HG03103 (cell line): ENCODE data around the gene EXTL1.
"Not testable (repeated sequence)": the region's sequence is repeated elsewhere in the genome, so short reads cannot be mapped to it uniquely, and the experiment has no call there.

ENCODE experiments used
- ATAC-seq: cut with Tn5 transposase; IDR thresholded peaks from one replicate; pipeline ENCODE4 v1.9.1; 2021; ENCODE audit warnings: low read depth; ENCODE audit not compliant: unreplicated experiment

EXTL1 gene

DNA sequence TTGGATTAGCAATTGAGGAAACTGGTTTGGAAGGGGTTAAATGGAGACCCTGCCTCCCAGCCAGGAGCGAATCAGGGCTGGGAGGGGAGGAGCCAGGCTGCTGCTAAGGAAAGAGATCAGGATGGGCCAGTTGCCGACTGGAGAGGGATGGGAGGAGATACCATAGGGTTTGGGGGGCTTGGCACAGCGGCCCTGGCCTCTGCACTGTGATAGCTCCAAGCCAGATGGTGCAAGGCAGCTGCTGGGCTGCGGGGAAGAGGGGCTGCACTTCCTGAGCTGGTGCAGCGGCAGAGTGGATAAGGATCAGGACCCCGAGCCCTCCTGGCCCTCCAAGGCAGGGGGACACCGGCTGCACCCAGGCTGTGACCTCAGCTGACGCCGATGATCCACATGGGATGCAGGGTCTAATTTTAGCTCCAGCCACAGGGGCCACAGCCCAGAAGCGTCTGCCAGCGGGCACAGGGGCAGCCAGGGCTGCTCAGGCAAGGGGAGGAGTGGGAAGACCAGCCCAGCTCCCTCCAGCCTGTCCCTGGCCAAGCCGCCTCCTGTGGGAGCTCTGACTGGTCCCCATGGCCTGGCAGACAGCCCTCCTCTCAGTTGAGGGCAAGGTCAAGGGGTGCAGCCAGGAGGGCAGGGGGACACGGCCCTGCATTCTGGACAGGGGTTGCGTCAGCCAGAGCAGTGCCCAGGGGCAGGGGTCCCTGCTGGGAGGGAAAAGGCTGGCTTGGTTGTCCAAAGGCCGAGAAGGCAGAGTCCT lies at the start of gene EXTL1:
TSS of gene EXTL1 (plus strand) at position 129 of the 757 bp plus-strand sequence. CDS start 872 bp downstream, outside the sequence.
- ATAC-seq, result no peak

DNA sequence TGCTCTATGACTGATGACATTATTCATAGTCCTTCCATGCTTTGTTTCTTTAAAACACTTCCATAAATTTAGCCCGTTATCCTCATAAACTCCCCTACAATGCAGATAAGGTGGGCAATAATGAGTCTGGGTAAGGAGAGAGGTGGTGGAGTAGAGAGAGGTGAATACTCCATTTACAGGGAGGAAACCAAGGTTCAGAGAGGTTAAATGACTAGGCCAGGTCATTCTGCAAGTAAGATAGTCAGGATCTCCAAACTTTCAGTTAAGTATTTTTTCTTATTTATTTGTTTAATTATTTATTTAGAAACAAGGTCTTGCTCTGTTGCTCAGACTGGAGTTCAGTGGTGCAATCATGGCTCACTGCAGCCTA lies 49.8 kb upstream of the EXTL1 start:
- ATAC-seq, result no peak

DNA sequence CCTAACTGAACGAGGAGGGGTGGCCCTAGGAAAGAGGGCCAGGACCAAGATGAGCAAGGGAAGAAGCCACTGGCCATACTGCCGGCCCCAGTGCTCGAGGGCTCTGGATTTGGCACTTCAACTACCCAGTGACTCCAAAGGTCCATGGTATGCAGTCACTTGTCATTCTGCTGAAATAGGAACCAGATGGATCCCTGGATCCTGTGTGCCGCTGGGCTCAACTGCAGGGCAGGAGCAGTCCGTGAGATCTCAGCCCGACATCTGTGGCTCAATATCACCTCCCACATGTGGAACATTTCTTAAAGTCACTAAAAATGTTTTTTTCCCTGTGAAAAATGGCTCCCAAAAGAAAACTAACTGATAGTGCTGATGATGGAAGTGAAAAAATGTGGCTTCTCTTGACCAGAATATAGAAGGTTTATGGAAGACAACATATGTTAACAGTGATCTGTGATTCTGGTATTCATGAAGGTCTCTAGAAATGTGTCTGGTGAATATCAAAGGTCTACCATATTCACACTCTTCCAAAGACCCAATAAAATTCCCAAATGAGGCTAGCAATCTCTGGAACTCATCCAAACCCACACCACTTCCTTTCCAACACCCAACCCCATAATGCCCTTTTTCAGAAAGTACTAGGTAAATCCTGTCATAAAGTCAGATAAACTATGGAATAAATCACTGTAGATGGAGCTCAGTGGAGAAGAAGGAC lies 47.8 kb upstream of the EXTL1 start:
- ATAC-seq, result no peak

GRCh38 chr1:25977801-25978200 lies 43.8 kb upstream of the EXTL1 start:
- ATAC-seq, result no peak

- no peak for ATAC-seq
Measured at GRCh38 chr1:25978403-25978802, 43.2 kb upstream of the EXTL1 start.

DNA sequence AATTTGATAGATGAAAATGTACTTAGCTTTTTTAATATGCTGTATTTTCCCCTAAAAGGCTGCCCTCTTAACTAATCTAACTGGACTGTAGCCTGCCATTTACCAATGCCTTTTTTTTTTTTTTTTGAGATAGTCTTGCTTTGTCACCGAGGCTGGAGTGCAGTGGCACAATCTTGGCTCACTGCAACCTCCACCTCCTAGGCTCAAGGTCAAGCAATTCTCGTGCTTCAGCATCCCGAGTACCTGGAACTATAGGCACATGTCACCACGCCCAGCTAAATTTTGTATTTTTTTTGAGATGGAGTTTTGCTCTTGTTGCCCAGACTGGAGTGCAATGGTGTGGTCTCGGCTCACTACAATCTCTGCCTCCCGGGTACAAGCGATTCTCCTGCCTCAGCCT lies 42.4 kb upstream of the EXTL1 start:
- ATAC-seq, result no peak

DNA sequence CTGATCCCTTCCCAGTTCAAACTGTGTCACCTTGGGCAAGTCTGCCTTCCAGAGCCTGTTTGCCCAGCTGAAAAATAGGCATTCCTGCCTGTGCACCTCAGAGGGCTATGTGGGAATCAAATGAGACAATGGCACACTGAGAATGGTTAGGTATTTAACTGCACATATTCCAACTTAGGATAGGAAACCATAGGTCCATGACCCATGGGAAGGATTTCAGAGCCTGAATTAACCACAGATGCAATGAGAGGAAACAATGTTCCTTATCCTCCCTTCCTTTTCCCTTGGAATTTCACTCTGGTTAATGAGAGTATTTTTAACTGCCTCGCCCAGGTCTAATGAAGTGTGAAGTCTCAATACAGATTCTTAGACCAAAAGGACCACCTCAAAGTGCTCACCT lies 36.4 kb upstream of the EXTL1 start:
- ATAC-seq, result no peak

DNA sequence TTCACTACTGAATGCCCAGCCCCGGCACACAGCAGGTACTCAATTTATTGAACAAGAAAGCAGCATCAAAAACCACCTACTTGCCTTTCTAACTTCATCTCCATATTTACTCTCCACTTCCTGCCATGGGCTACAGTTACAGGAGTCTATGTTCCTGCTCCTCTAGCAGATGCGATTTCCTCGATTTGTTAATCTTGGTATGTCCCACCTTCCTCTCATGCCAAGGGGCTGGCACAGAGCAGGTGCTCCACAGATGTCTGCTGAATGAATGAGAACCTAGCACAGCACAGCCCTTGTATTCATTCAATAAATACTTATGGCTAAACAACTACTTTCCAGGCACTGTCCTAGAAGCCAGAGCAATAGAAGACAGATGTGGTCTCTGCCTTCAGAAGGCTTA lies 35.9 kb upstream of the EXTL1 start:
- ATAC-seq, result no peak

GRCh38 chr1:25986773-25987172 lies 34.8 kb upstream of the EXTL1 start:
- not testable (repeated sequence) for ATAC-seq

GRCh38 chr1:25987951-25988350 lies 33.6 kb upstream of the EXTL1 start:
- no peak for ATAC-seq

- no peak for ATAC-seq
Measured at GRCh38 chr1:25989440-25990234, 31.9 kb upstream of the EXTL1 start.

- ATAC-seq, result no peak
Measured at GRCh38 chr1:25990251-25990650, 31.3 kb upstream of the EXTL1 start.

- no peak for ATAC-seq
Measured at GRCh38 chr1:25990702-25991395, 30.7 kb upstream of the EXTL1 start.

DNA sequence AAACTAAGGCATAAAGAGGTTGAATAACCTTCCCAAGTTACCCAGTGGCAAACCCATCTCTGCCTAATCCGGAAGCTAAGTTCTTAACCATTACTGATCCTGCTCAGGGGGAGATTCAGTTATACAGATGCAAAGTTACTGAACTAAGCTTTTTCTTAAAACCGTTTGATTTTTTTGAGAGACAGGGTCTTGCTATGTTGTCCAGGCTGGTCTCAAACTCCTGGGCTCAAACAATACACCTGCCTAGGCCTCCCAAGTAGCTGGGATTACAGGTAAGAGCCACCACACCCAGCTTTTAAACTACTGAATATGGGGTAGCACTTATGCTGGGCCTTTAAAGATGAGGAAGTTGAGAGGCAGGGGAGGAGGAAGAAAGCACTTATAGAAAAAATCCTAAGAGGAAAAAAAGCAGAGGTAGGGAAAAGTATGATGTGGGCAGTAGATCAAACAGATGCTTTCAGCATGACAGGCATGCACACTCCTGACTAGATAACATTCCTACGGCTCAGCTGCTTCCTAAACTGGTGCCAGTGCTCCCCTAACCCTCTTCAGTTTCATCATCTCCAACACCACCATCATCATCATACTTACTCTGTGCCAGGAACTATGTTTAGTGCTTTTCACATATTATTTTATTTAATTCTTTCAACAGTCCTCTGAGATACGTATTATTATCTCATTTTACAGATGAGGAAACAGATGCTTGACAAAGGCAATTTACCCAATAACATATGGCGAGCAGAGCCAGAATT lies 29.5 kb upstream of the EXTL1 start:
- ATAC-seq, result no peak

DNA sequence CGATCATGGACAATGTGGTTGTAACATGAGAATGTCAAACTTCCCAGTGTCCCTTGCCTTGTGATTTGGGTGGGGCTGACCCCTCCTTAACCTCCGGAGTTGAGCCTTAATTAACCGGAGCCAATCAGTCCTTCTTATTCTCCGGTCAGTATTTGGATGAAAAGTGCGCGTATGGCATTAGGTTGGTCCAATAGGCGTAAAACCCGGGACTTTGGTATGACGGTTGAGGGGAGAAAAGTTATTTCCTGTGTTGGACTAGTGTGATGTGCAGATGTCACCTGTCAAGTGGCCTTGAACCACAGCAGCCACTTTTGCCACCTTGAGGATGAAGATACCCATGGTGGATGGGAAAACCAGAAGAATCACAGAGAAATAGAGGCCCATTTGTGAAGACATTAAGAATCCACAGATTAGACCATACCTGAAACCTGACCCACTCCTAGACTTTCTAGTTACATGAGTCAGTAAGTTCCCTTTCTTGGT lies 28.8 kb upstream of the EXTL1 start:
- no peak for ATAC-seq

DNA sequence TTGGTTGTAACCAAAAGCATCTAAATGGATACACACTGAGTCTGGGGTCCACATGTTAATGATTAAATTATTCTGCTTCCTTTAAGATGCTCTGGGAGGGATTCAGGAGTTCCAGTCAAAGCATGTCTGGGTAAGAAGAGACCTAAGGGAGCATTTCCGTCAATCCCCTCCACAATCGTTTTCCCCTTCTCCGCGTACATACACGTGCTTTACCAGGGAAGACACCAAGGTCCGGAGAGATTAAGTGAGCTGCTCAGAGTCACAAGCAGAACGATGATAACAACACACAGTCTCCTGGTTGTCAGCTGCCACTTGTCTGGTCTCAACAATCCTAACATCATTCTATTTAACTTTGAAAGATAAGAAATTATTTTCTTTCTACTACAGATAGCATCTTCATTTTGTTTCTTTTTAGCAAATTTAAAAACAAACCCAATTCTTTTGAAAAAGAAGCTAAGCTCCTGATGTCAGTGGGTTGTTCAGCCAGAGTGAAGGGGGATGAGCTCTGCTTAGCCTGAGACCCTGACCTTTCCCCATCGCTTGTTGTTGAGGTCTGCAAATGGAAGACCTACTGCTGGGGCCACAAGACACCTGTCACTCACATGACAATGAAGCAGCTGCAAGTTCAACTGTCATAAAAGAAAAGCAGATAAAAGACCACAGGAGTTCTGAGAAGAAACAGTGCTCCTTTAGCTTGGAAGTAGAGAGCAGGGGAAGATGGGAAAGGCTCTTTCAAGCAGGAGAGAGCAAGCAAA lies 28.2 kb upstream of the EXTL1 start:
- ATAC-seq, result no peak

DNA sequence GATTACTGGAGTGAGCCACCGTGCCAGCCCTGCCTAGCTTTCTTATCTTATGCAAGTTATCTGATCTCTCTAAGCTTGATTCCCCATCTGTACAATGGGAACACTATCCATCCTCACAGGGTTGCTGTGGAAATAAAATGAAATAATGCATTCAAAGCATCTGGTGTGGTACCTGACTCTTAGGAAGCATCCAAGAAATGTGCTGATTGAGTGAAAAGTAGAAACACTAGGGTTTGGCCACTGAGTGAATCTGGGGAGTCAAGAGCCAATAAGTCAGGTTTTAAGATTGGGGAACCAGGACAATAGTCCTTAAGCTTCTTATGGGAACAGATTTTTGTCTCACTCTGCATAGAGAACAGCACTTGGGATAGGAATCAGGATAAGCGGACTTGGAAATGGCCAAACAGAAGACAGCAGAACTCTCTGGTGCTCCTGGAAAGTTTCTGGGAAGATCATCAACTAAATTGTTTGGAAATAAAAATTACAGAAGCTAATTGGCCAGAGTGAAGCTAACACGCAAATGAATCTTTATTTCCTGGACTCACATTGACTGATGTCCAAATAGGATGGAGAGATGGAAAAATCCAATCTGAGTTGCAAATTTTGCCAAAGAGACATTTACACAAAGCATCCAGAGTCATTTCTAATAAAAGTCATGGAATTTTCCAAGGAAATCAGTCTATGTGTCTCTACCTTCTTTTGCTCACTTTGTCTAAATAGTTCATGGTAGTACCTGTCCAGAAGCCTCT lies 27.0 kb upstream of the EXTL1 start:
- ATAC-seq, result no peak

GRCh38 chr1:25996966-25997827 lies 24.4 kb upstream of the EXTL1 start:
- ATAC-seq, result no peak
